Activated naive CD8-positive, alpha-beta T cell treated with anti-CD3 and anti-CD28 coated beads, Interleukin-2, amount 50 U/mL, for 24 hours (primary cell): ENCODE results near the gene MTSS2.

Experiments
- ATAC-seq: fragments of 150-1000 bp; cut with Tn5 transposase; one replicate; pipeline ENCODE4 v1.10.0; 2021
- DNase-seq: peaks from one replicate; pipeline ENCODE4 v3.0.0; 2021
- H3K27ac Mint-ChIP-seq: one replicate; pipeline ENCODE4 v1.8.0; 2021; ENCODE audit warnings: mild to moderate bottlenecking, mixed read lengths
- H3K27me3 Mint-ChIP-seq: one replicate; pipeline ENCODE4 v1.8.0; 2021; ENCODE audit warnings: mixed read lengths
- H3K36me3 Mint-ChIP-seq: one replicate; pipeline ENCODE4 v1.8.0; 2021; ENCODE audit warnings: low read depth, mixed read lengths
- H3K4me1 Mint-ChIP-seq: one replicate; pipeline ENCODE4 v1.8.0; 2021; ENCODE audit warnings: mixed read lengths
- H3K4me3 Mint-ChIP-seq: one replicate; pipeline ENCODE4 v1.8.0; 2021; ENCODE audit warnings: mild to moderate bottlenecking, moderate library complexity, mixed read lengths
- H3K9me3 Mint-ChIP-seq: one replicate; pipeline ENCODE4 v1.8.0; 2021; ENCODE audit warnings: mixed read lengths

The MTSS2 gene

GRCh38 chr16:70638814-70639792 is 46.8 kb downstream of the MTSS2 start:
- Mint-ChIP-seq H3K36me3 (no peaks in the 10 kb centered on the region), H3K27ac (no peak overlapping the region), H3K4me3 (no peak overlapping the region), H3K4me1 (no peaks in the 10 kb centered on the region), H3K9me3 (no peaks in the 10 kb centered on the region), H3K27me3 (peaks cover 3% of the 10 kb centered on the region)
- ATAC-seq: no peak
- DNase-seq: no peak
